ENCODE measurements around the gene ADSS1. TPM values are rescaled to one million over a fixed set of nuclear protein-coding genes. Genes with fewer than 3 reads are reported as not detected.

ADSS1 gene
- polyA plus RNA-seq, 1 of the 3 experiments (the other 2 are of a cell fraction): 14.3 TPM

GRCh38 chr14:104712881-104713734 is 10.9 kb upstream of the ADSS1 start (continued):
- TF ChIP-seq MAX (IDR thresholded peaks at IDR 0.05; ENCODE audit: low read depth) (no peak), GATA2 (CRISPR knock-in tag; IDR thresholded peaks at IDR 0.05) (no peak), YY1 (IDR thresholded peaks at IDR 0.05; ENCODE audit: low read depth) (no peak), SMC3 (IDR thresholded peaks at IDR 0.05; ENCODE audit: low read depth, low read length) (no peak), EZH2phosphoT487 (IDR thresholded peaks at IDR 0.05; ENCODE audit: borderline replicate concordance, low read depth) (no peak)
- TF ChIP-seq, protein P1, sequence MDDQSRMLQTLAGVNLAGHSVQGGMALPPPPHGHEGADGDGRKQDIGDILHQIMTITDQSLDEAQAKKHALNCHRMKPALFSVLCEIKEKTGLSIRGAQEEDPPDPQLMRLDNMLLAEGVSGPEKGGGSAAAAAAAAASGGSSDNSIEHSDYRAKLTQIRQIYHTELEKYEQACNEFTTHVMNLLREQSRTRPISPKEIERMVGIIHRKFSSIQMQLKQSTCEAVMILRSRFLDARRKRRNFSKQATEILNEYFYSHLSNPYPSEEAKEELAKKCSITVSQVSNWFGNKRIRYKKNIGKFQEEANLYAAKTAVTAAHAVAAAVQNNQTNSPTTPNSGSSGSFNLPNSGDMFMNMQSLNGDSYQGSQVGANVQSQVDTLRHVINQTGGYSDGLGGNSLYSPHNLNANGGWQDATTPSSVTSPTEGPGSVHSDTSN (IDR thresholded peaks at IDR 0.05): no peak

- 90% methylated on average over 4 of the region's 16 CpGs for WGBS (ENCODE audit: low lambda C conversion rate)
- TF ChIP-seq NFIC (IDR thresholded peaks at IDR 0.05; ENCODE audit: borderline replicate concordance): no peak
- no peak for TF ChIP-seq RFX5 (IDR thresholded peaks at IDR 0.05; ENCODE audit: low read length)
- no peak for TF ChIP-seq SMC3 (IDR thresholded peaks at IDR 0.05; ENCODE audit: low read depth, low read length)
- no peak for TF ChIP-seq RCOR1 (IDR thresholded peaks at IDR 0.05; ENCODE audit: low read length)
- no peak for TF ChIP-seq POLR2AphosphoS5 (IDR thresholded peaks at IDR 0.05; ENCODE audit: low read depth, low read length)
- no peak for TF ChIP-seq GATA2 (CRISPR knock-in tag; IDR thresholded peaks at IDR 0.05)
- no peak for TF ChIP-seq NRF1 (IDR thresholded peaks at IDR 0.05; ENCODE audit: low read depth, low read length)
- no peak for TF ChIP-seq TAF1 (IDR thresholded peaks at IDR 0.05; ENCODE audit: borderline replicate concordance, low read depth, low read length)
- no peak for TF ChIP-seq GABPA (IDR thresholded peaks at IDR 0.05; ENCODE audit: low read depth)
- no peak for TF ChIP-seq FOSL2 (IDR thresholded peaks at IDR 0.05; ENCODE audit: borderline replicate concordance, low read depth)
- TF ChIP-seq, protein P2, sequence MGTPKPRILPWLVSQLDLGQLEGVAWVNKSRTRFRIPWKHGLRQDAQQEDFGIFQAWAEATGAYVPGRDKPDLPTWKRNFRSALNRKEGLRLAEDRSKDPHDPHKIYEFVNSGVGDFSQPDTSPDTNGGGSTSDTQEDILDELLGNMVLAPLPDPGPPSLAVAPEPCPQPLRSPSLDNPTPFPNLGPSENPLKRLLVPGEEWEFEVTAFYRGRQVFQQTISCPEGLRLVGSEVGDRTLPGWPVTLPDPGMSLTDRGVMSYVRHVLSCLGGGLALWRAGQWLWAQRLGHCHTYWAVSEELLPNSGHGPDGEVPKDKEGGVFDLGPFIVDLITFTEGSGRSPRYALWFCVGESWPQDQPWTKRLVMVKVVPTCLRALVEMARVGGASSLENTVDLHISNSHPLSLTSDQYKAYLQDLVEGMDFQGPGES (IDR thresholded peaks at IDR 0.05; ENCODE audit: low read depth, low read length): no peak
- no peak for TF ChIP-seq CHD2 (IDR thresholded peaks at IDR 0.05; ENCODE audit: low read length, partially characterized antibody)
- no peak for TF ChIP-seq RAD21 (IDR thresholded peaks at IDR 0.05; ENCODE audit: low read length)
- no peak for TF ChIP-seq TEAD4 (IDR thresholded peaks at IDR 0.05; ENCODE audit: borderline replicate concordance, insufficient read depth)
- no peak for TF ChIP-seq ZBTB33 (IDR thresholded peaks at IDR 0.05; ENCODE audit: borderline replicate concordance, low read depth)
- TF ChIP-seq FOXJ3 (CRISPR knock-in tag; IDR thresholded peaks at IDR 0.05): no peak
- no peak for TF ChIP-seq FOXM1 (IDR thresholded peaks at IDR 0.05; ENCODE audit: low read depth)
- TF ChIP-seq, protein P1 (IDR thresholded peaks at IDR 0.05): no peak
- no peak for TF ChIP-seq RXRA (IDR thresholded peaks at IDR 0.05; ENCODE audit: borderline replicate concordance, low read depth)
- TF ChIP-seq JUND (IDR thresholded peaks at IDR 0.05): no peak
- Histone ChIP-seq H3K27ac (ENCODE audit: low read depth in 2 of 2, low read length in 1 of 2) (no peak overlapping the region), H4K20me1 (ENCODE audit: insufficient read depth) (no peaks in the 10 kb centered on the region; the same call in 1 of the 2 replicates), H3K9me3 (no peaks in the 10 kb centered on the region), H3K4me3 (ENCODE audit: low read depth in 2 of 2, low read length in 1 of 2) (no peak overlapping the region), H3K4me2 (no peak overlapping the region), H2AFZ (ENCODE audit: low read depth) (no peak overlapping the region), H3K27me3 (ENCODE audit: insufficient read depth) (no peaks in the 10 kb centered on the region), H3K79me2 (ENCODE audit: insufficient read depth) (no peaks in the 10 kb centered on the region), H3K4me1 (ENCODE audit: control insufficient read depth in 1 of 2, insufficient read depth in 2 of 2, low read depth in 1 of 2, low read length in 1 of 2) (peaks cover 0 to 8% of the 10 kb centered on the region in 2 experiments; a peak in 1 of 4 replicates), H3K36me3 (replicated peaks in 1 of 2; ENCODE audit: control insufficient read depth in 1 of 2, insufficient read depth in 2 of 2, low read length in 1 of 2) (peaks cover 0 to 51% of the 10 kb centered on the region in 2 experiments), H3K9me2 (no peaks in the 10 kb centered on the region), H3K9ac (no peak overlapping the region), H3F3A (replicated peaks; ENCODE audit: insufficient read depth) (no peaks in the 10 kb centered on the region)
- no peak for DNase-seq
- ChIA-PET CTCF (no interaction called here), POLR2A (no interaction called here)
These were observed 10.0 kb upstream of the ADSS1 start for GRCh38 chr14:104714066-104714465.

Measured in SK-N-SH (cell line).